ENCODE data around the gene DMXL1.

DNA sequence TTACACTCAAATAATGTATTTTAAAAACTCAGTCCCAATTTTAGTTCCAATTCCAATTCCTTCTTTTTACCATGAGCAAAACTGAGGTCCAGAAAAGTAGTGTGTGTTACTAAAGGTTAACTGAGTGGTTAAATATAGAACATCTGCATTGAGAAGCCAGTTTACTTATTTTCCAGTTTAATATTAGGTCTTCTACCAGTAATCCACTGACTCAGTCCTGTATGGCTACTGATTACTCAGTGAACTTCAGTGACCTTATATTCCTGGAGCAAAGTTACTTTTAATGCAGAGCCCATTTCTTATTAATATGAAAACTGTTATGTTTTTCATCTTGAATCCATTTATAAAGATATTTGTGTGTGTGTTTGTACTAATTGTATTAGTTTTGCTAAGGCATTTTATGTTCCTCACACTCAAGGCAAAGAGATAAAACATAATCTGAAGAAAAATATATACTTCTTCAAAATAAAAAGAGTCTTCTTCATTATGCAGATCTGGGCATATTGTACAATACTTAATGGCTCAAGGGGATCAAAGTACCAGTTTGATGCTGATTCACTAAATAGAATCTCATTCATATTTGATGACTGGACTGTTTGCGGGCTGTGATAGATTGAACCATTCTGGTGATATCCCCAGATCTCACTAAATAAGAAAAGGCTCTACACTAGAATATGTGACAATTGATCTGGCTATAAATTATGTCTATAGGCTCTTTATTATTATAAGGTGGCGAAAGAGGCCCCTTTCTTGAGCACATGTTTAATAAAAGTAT is 60.8 kb downstream of the DMXL1 start:
- TF ChIP-seq EGR1 (IDR thresholded peaks at IDR 0.05; ENCODE audit: low read depth in 2 of 2) (no peak), RAD21 (IDR thresholded peaks at IDR 0.05) (no peak)
- TF ChIP-seq, protein P1, sequence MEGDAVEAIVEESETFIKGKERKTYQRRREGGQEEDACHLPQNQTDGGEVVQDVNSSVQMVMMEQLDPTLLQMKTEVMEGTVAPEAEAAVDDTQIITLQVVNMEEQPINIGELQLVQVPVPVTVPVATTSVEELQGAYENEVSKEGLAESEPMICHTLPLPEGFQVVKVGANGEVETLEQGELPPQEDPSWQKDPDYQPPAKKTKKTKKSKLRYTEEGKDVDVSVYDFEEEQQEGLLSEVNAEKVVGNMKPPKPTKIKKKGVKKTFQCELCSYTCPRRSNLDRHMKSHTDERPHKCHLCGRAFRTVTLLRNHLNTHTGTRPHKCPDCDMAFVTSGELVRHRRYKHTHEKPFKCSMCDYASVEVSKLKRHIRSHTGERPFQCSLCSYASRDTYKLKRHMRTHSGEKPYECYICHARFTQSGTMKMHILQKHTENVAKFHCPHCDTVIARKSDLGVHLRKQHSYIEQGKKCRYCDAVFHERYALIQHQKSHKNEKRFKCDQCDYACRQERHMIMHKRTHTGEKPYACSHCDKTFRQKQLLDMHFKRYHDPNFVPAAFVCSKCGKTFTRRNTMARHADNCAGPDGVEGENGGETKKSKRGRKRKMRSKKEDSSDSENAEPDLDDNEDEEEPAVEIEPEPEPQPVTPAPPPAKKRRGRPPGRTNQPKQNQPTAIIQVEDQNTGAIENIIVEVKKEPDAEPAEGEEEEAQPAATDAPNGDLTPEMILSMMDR (IDR thresholded peaks at IDR 0.05; ENCODE audit: low read depth, low read length, missing input control), result no peak
- TF ChIP-seq, protein P2, sequence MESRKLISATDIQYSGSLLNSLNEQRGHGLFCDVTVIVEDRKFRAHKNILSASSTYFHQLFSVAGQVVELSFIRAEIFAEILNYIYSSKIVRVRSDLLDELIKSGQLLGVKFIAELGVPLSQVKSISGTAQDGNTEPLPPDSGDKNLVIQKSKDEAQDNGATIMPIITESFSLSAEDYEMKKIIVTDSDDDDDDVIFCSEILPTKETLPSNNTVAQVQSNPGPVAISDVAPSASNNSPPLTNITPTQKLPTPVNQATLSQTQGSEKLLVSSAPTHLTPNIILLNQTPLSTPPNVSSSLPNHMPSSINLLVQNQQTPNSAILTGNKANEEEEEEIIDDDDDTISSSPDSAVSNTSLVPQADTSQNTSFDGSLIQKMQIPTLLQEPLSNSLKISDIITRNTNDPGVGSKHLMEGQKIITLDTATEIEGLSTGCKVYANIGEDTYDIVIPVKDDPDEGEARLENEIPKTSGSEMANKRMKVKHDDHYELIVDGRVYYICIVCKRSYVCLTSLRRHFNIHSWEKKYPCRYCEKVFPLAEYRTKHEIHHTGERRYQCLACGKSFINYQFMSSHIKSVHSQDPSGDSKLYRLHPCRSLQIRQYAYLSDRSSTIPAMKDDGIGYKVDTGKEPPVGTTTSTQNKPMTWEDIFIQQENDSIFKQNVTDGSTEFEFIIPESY (IDR thresholded peaks at IDR 0.05), result no peak
- TF ChIP-seq, protein P3, sequence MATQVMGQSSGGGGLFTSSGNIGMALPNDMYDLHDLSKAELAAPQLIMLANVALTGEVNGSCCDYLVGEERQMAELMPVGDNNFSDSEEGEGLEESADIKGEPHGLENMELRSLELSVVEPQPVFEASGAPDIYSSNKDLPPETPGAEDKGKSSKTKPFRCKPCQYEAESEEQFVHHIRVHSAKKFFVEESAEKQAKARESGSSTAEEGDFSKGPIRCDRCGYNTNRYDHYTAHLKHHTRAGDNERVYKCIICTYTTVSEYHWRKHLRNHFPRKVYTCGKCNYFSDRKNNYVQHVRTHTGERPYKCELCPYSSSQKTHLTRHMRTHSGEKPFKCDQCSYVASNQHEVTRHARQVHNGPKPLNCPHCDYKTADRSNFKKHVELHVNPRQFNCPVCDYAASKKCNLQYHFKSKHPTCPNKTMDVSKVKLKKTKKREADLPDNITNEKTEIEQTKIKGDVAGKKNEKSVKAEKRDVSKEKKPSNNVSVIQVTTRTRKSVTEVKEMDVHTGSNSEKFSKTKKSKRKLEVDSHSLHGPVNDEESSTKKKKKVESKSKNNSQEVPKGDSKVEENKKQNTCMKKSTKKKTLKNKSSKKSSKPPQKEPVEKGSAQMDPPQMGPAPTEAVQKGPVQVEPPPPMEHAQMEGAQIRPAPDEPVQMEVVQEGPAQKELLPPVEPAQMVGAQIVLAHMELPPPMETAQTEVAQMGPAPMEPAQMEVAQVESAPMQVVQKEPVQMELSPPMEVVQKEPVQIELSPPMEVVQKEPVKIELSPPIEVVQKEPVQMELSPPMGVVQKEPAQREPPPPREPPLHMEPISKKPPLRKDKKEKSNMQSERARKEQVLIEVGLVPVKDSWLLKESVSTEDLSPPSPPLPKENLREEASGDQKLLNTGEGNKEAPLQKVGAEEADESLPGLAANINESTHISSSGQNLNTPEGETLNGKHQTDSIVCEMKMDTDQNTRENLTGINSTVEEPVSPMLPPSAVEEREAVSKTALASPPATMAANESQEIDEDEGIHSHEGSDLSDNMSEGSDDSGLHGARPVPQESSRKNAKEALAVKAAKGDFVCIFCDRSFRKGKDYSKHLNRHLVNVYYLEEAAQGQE (IDR thresholded peaks at IDR 0.05), result no peak

Measured in liver (tissue), 3 donors.